GM13976 (cell line): ENCODE results near the gene AQP3.

Source experiments
- DNase-seq: peaks from one replicate; pipeline ENCODE4 v3.0.0; 2012; ENCODE audit warnings: low spot score
- CTCF ChIP-seq: IDR thresholded peaks from 2 replicates; pipeline ENCODE4 v1.5.1; 2012; ENCODE audit warnings: borderline replicate concordance, mild to moderate bottlenecking; ENCODE audit not compliant: insufficient read depth; ENCODE audit errors: extremely low read depth, missing control alignments, control extremely low read depth
- in situ Hi-C: fragments of 300-500 bp; cut with MboI; formaldehyde crosslinking; loops from one replicate; pipeline ENCODE4 v1.12.0; 2022; ENCODE audit warnings: low sequenced_read_pairs, mixed read lengths, inconsistent platforms; ENCODE audit not compliant: unreplicated experiment

AQP3 gene

GRCh38 chr9:33442125-33442524 lies 5.3 kb downstream of the AQP3 start:
- no peak for TF ChIP-seq CTCF
- in situ Hi-C loops: no loop called here
- no peak for DNase-seq

- TF ChIP-seq CTCF: no peak
- DNase-seq: no peak
- in situ Hi-C loops: no loop called here
Measured at GRCh38 chr9:33440609-33441008, 6.8 kb downstream of the AQP3 start.

GRCh38 chr9:33440204-33440603 lies 7.2 kb downstream of the AQP3 start:
- DNase-seq: no peak
- in situ Hi-C loops: no loop called here
- TF ChIP-seq CTCF: no peak

- in situ Hi-C loops: no loop called here
- no peak for TF ChIP-seq CTCF
- DNase-seq: no peak
Measured at GRCh38 chr9:33439731-33440130, 7.7 kb downstream of the AQP3 start.

- in situ Hi-C loops: no loop called here
- DNase-seq: no peak
- no peak for TF ChIP-seq CTCF
Measured at GRCh38 chr9:33438926-33439680, 8.3 kb downstream of the AQP3 start.

GRCh38 chr9:33437898-33438297 lies 9.5 kb downstream of the AQP3 start:
- no peak for TF ChIP-seq CTCF
- in situ Hi-C loops: no loop called here
- DNase-seq: no peak
